ENCODE data around the gene U2AF1.
"Not testable (repeated sequence)": the region's sequence is repeated elsewhere in the genome, so short reads cannot be mapped to it uniquely, and the experiment has no call there.

Gene U2AF1

GRCh38 chr21:43082587-43083300, 24.6 kb downstream of the U2AF1 start:
- in situ Hi-C loops (cut with MboI; ENCODE audit: low sequenced_read_pairs): not testable (repeated sequence)

GRCh38 chr21:43076643-43077042, 30.7 kb downstream of the U2AF1 start:
- in situ Hi-C loops (cut with MboI; ENCODE audit: low sequenced_read_pairs): not testable (repeated sequence)

- in situ Hi-C loops (cut with MboI; ENCODE audit: low sequenced_read_pairs): not testable (repeated sequence)
Measured at GRCh38 chr21:43076023-43076637, 31.2 kb downstream of the U2AF1 start.

- in situ Hi-C loops (cut with MboI; ENCODE audit: low sequenced_read_pairs): not testable (repeated sequence)
Measured at GRCh38 chr21:43075170-43076022, 32.0 kb downstream of the U2AF1 start, which contains the start of gene CBS. Gene CBS (minus strand): TSS chr21:43075835. CDS start chr21:43072193, 3,642 bp downstream.

GRCh38 chr21:43074401-43075169, 32.8 kb downstream of the U2AF1 start:
- in situ Hi-C loops (cut with MboI; ENCODE audit: low sequenced_read_pairs): not testable (repeated sequence)

- in situ Hi-C loops (cut with MboI; ENCODE audit: low sequenced_read_pairs): not testable (repeated sequence)
Measured at GRCh38 chr21:43072742-43073141, 34.6 kb downstream of the U2AF1 start.

GRCh38 chr21:43069682-43070081, 37.7 kb downstream of the U2AF1 start:
- in situ Hi-C loops (cut with MboI; ENCODE audit: low sequenced_read_pairs): not testable (repeated sequence)

GRCh38 chr21:43068065-43068464, 39.3 kb downstream of the U2AF1 start:
- in situ Hi-C loops (cut with MboI; ENCODE audit: low sequenced_read_pairs): not testable (repeated sequence)

- in situ Hi-C loops (cut with MboI; ENCODE audit: low sequenced_read_pairs): not testable (repeated sequence)
Measured at GRCh38 chr21:43066690-43067089, 40.7 kb downstream of the U2AF1 start.

GRCh38 chr21:43065991-43066390, 41.4 kb downstream of the U2AF1 start:
- in situ Hi-C loops (cut with MboI; ENCODE audit: low sequenced_read_pairs): not testable (repeated sequence)

GRCh38 chr21:43064265-43064917, 43.0 kb downstream of the U2AF1 start:
- in situ Hi-C loops (cut with MboI; ENCODE audit: low sequenced_read_pairs): not testable (repeated sequence)

- in situ Hi-C loops (cut with MboI; ENCODE audit: low sequenced_read_pairs): not testable (repeated sequence)
Measured at GRCh38 chr21:43062955-43063664, 44.3 kb downstream of the U2AF1 start.

GRCh38 chr21:43053112-43053511, 54.3 kb downstream of the U2AF1 start:
- in situ Hi-C loops (cut with MboI; ENCODE audit: low sequenced_read_pairs): not testable (repeated sequence)

GRCh38 chr21:43045876-43046821, 61.2 kb downstream of the U2AF1 start:
- in situ Hi-C loops (cut with MboI; ENCODE audit: low sequenced_read_pairs): not testable (repeated sequence)

- in situ Hi-C loops (cut with MboI; ENCODE audit: low sequenced_read_pairs): not testable (repeated sequence)
Measured at GRCh38 chr21:43045165-43045875, 62.0 kb downstream of the U2AF1 start.

- in situ Hi-C loops (cut with MboI; ENCODE audit: low sequenced_read_pairs): not testable (repeated sequence)
Measured at GRCh38 chr21:43044547-43044946, 62.8 kb downstream of the U2AF1 start.

GRCh38 chr21:43043291-43043690, 64.1 kb downstream of the U2AF1 start:
- in situ Hi-C loops (cut with MboI; ENCODE audit: low sequenced_read_pairs): not testable (repeated sequence)

All from hTERT RPE-1 (cell line).